Transverse colon (tissue), 4 donors: ENCODE results near the gene SHMT1.

Experiments used
- EP300 ChIP-seq: sonication (generic); formaldehyde crosslinking; IDR thresholded peaks from one replicate; pipeline ENCODE4 v1.6.1; 2017; ENCODE audit warnings: antibody characterized with exemption, low read depth
- POLR2A ChIP-seq: fragments of 450-650 bp; IDR thresholded peaks from one replicate; pipeline ENCODE4 v1.6.1; 2016; ENCODE audit warnings: antibody characterized with exemption, mild to moderate bottlenecking, moderate library complexity
- POLR2AphosphoS5 ChIP-seq, 3 donors: sonication (generic); formaldehyde crosslinking; IDR thresholded peaks; one replicate each; pipeline ENCODE4 v1.6.1; 2016; ENCODE audit warnings: antibody characterized with exemption in 3 of 3
- TF ChIP-seq, protein P1 (sequence below), 5 experiments: fragments of 200-600 bp in 3 of 5; fragments of 450-650 bp in 2 of 5; sonication (generic) in 3 of 5; IDR thresholded peaks; 1 replicate in 2 of 5; 2 replicates in 3 of 5; pipeline ENCODE4 v1.5.1; 2016 to 2017; ENCODE audit warnings: antibody characterized with exemption in 5 of 5, inconsistent platforms in 3 of 5, mild to moderate bottlenecking in 2 of 5, moderate library complexity in 1 of 5

DNA sequence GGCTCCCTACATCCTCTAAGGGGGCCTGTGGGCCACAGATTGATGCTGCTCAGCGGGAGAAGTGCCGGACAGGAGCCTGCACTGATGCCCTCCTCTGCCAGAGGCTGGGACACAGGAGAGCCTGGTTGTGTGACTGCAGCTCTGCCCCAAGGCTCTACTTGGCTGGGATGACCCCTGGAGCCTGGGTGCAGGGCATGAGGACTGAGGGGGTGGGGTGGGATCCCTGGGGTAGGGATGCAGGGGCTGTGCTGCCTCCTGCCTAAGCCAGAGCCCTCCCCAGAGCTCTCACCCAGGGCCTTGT lies 14.8 kb upstream of the SHMT1 start:
- TF ChIP-seq, protein P1, sequence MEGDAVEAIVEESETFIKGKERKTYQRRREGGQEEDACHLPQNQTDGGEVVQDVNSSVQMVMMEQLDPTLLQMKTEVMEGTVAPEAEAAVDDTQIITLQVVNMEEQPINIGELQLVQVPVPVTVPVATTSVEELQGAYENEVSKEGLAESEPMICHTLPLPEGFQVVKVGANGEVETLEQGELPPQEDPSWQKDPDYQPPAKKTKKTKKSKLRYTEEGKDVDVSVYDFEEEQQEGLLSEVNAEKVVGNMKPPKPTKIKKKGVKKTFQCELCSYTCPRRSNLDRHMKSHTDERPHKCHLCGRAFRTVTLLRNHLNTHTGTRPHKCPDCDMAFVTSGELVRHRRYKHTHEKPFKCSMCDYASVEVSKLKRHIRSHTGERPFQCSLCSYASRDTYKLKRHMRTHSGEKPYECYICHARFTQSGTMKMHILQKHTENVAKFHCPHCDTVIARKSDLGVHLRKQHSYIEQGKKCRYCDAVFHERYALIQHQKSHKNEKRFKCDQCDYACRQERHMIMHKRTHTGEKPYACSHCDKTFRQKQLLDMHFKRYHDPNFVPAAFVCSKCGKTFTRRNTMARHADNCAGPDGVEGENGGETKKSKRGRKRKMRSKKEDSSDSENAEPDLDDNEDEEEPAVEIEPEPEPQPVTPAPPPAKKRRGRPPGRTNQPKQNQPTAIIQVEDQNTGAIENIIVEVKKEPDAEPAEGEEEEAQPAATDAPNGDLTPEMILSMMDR (IDR thresholded peaks at IDR 0.05), result no peak
- no peak for TF ChIP-seq POLR2AphosphoS5 (IDR thresholded peaks at IDR 0.05)
- TF ChIP-seq EP300, result no peak
- no peak for TF ChIP-seq POLR2A
